ENCODE results near the gene ARRB1.

ARRB1 gene

GRCh38 chr11:75263944-75264349 lies 87.5 kb downstream of the ARRB1 start:
- Histone ChIP-seq H3K4me2 (ENCODE audit: insufficient read depth, low read length, poor library complexity, severe bottlenecking) (no peak overlapping the region), H2BK5ac (ENCODE audit: low read length) (no peak overlapping the region), H2AFZ (ENCODE audit: low read length) (no peak overlapping the region), H2AK5ac (ENCODE audit: low read depth, low read length) (no peak overlapping the region), H2BK120ac (ENCODE audit: low read depth, low read length) (no peak overlapping the region), H3K36me3 (replicated peaks in 1 of 2; ENCODE audit: control insufficient read depth in 2 of 2, insufficient read depth in 2 of 2, low read length in 2 of 2) (peaks cover 0 to 11% of the 10 kb centered on the region in 2 donors), H2BK15ac (ENCODE audit: low read length) (no peak overlapping the region), H3K27ac (replicated peaks; ENCODE audit: low read length) (no peak overlapping the region), H4K91ac (ENCODE audit: low read depth, low read length, poor library complexity) (no peak overlapping the region), H3K4me1 (ENCODE audit: control insufficient read depth in 2 of 2, insufficient read depth in 1 of 2, low read depth in 1 of 2, low read length in 2 of 2) (no peaks in the 10 kb centered on the region), H3K18ac (ENCODE audit: low read length) (no peak overlapping the region), H3K79me1 (ENCODE audit: low read depth, low read length) (no peaks in the 10 kb centered on the region), H3K27me3 (ENCODE audit: control insufficient read depth in 3 of 3, insufficient read depth in 3 of 3, low read depth in 1 of 3, low read length in 3 of 3) (no peaks in the 10 kb centered on the region), H3K23ac (ENCODE audit: low read depth, low read length, poor library complexity) (no peak overlapping the region), H3K14ac (ENCODE audit: low read length) (no peak overlapping the region), H2BK12ac (ENCODE audit: low read length) (no peak overlapping the region), H3K4me3 (ENCODE audit: low read length in 2 of 2) (no peak overlapping the region), H3K9ac (ENCODE audit: low read depth, low read length, poor library complexity) (no peak overlapping the region), H3K4ac (ENCODE audit: low read length) (no peak overlapping the region), H3K9me3 (replicated peaks in 1 of 2; ENCODE audit: control insufficient read depth in 2 of 2, insufficient read depth in 1 of 2, low read depth in 1 of 2, low read length in 2 of 2) (no peaks in the 10 kb centered on the region), H4K8ac (ENCODE audit: low read depth, low read length) (no peak overlapping the region)
- WGBS, 2 donors (ENCODE audit: extremely low coverage in 2 of 2, insufficient read length in 2 of 2, insufficient replicate concordance in 1 of 2) = no CpG with 5 or more reads among the region's 4 CpGs
- DNase-seq (ENCODE audit: low spot score) = no peak

GRCh38 chr11:75262961-75263852 lies 88.3 kb downstream of the ARRB1 start:
- Histone ChIP-seq H2BK15ac (ENCODE audit: low read length) (no peak overlapping the region), H2BK5ac (ENCODE audit: low read length) (no peak overlapping the region), H3K23ac (ENCODE audit: low read depth, low read length, poor library complexity) (peak overlapping the region; percentile 37), H3K27ac (replicated peaks; ENCODE audit: low read length) (no peak overlapping the region), H3K36me3 (replicated peaks in 1 of 2; ENCODE audit: control insufficient read depth in 2 of 2, insufficient read depth in 2 of 2, low read length in 2 of 2) (peaks cover 0 to 11% of the 10 kb centered on the region in 2 donors), H3K4me3 (ENCODE audit: low read length in 2 of 2) (no peak overlapping the region), H3K14ac (ENCODE audit: low read length) (no peak overlapping the region), H3K4me2 (ENCODE audit: insufficient read depth, low read length, poor library complexity, severe bottlenecking) (no peak overlapping the region), H3K4me1 (ENCODE audit: control insufficient read depth in 2 of 2, insufficient read depth in 1 of 2, low read depth in 1 of 2, low read length in 2 of 2) (no peaks in the 10 kb centered on the region), H4K8ac (ENCODE audit: low read depth, low read length) (no peak overlapping the region), H2AK5ac (ENCODE audit: low read depth, low read length) (no peak overlapping the region), H2AFZ (ENCODE audit: low read length) (no peak overlapping the region), H2BK12ac (ENCODE audit: low read length) (no peak overlapping the region), H3K9ac (ENCODE audit: low read depth, low read length, poor library complexity) (no peak overlapping the region), H3K4ac (ENCODE audit: low read length) (no peak overlapping the region), H3K9me3 (replicated peaks in 1 of 2; ENCODE audit: control insufficient read depth in 2 of 2, insufficient read depth in 1 of 2, low read depth in 1 of 2, low read length in 2 of 2) (no peaks in the 10 kb centered on the region), H3K18ac (ENCODE audit: low read length) (peak overlapping the region; percentile 5), H3K79me1 (ENCODE audit: low read depth, low read length) (no peaks in the 10 kb centered on the region), H4K91ac (ENCODE audit: low read depth, low read length, poor library complexity) (no peak overlapping the region), H2BK120ac (ENCODE audit: low read depth, low read length) (no peak overlapping the region), H3K27me3 (ENCODE audit: control insufficient read depth in 3 of 3, insufficient read depth in 3 of 3, low read depth in 1 of 3, low read length in 3 of 3) (no peaks in the 10 kb centered on the region)
- DNase-seq (ENCODE audit: low spot score) = no peak
- WGBS, 2 donors (ENCODE audit: extremely low coverage in 2 of 2, insufficient read length in 2 of 2, insufficient replicate concordance in 1 of 2) = no CpG with 5 or more reads among the region's 17 CpGs

GRCh38 chr11:75262436-75262835 lies 89.0 kb downstream of the ARRB1 start:
- Histone ChIP-seq H2BK12ac (ENCODE audit: low read length) (no peak overlapping the region), H2BK5ac (ENCODE audit: low read length) (no peak overlapping the region), H2AK5ac (ENCODE audit: low read depth, low read length) (no peak overlapping the region), H3K36me3 (replicated peaks in 1 of 2; ENCODE audit: control insufficient read depth in 2 of 2, insufficient read depth in 2 of 2, low read length in 2 of 2) (peaks cover 0 to 8% of the 10 kb centered on the region in 2 donors), H3K4me1 (ENCODE audit: control insufficient read depth in 2 of 2, insufficient read depth in 1 of 2, low read depth in 1 of 2, low read length in 2 of 2) (no peaks in the 10 kb centered on the region), H3K4me2 (ENCODE audit: insufficient read depth, low read length, poor library complexity, severe bottlenecking) (no peak overlapping the region), H4K8ac (ENCODE audit: low read depth, low read length) (no peak overlapping the region), H2AFZ (ENCODE audit: low read length) (no peak overlapping the region), H3K27ac (replicated peaks; ENCODE audit: low read length) (no peak overlapping the region), H3K79me1 (ENCODE audit: low read depth, low read length) (no peaks in the 10 kb centered on the region), H2BK15ac (ENCODE audit: low read length) (no peak overlapping the region), H3K9me3 (replicated peaks in 1 of 2; ENCODE audit: control insufficient read depth in 2 of 2, insufficient read depth in 1 of 2, low read depth in 1 of 2, low read length in 2 of 2) (no peaks in the 10 kb centered on the region), H3K4me3 (ENCODE audit: low read length in 2 of 2) (no peak overlapping the region), H2BK120ac (ENCODE audit: low read depth, low read length) (no peak overlapping the region), H4K91ac (ENCODE audit: low read depth, low read length, poor library complexity) (no peak overlapping the region), H3K23ac (ENCODE audit: low read depth, low read length, poor library complexity) (no peak overlapping the region), H3K27me3 (ENCODE audit: control insufficient read depth in 3 of 3, insufficient read depth in 3 of 3, low read depth in 1 of 3, low read length in 3 of 3) (no peaks in the 10 kb centered on the region), H3K9ac (ENCODE audit: low read depth, low read length, poor library complexity) (no peak overlapping the region), H3K18ac (ENCODE audit: low read length) (peak overlapping the region; percentile 33), H3K14ac (ENCODE audit: low read length) (no peak overlapping the region), H3K4ac (ENCODE audit: low read length) (no peak overlapping the region)
- DNase-seq (ENCODE audit: low spot score) = no peak
- no CpG with 5 or more reads among the region's 4 CpGs for WGBS, 2 donors (ENCODE audit: extremely low coverage in 2 of 2, insufficient read length in 2 of 2, insufficient replicate concordance in 1 of 2)

- H2AFZ ChIP-seq (ENCODE audit: low read length) = no peak overlapping the region
- no peak overlapping the region for H3K14ac ChIP-seq (ENCODE audit: low read length)
- H2AK5ac ChIP-seq (ENCODE audit: low read depth, low read length) = no peak overlapping the region
- no peak overlapping the region for H3K4me3 ChIP-seq (ENCODE audit: low read length in 2 of 2)
- no CpG with 5 or more reads among the region's 6 CpGs for WGBS, 2 donors (ENCODE audit: extremely low coverage in 2 of 2, insufficient read length in 2 of 2, insufficient replicate concordance in 1 of 2)
- no peaks in the 10 kb centered on the region for H3K4me1 ChIP-seq (ENCODE audit: control insufficient read depth in 2 of 2, insufficient read depth in 1 of 2, low read depth in 1 of 2, low read length in 2 of 2)
- H2BK120ac ChIP-seq (ENCODE audit: low read depth, low read length) = no peak overlapping the region
- no peaks in the 10 kb centered on the region for H3K27me3 ChIP-seq (ENCODE audit: control insufficient read depth in 3 of 3, insufficient read depth in 3 of 3, low read depth in 1 of 3, low read length in 3 of 3)
- H2BK15ac ChIP-seq (ENCODE audit: low read length) = no peak overlapping the region
- H3K4ac ChIP-seq (ENCODE audit: low read length) = no peak overlapping the region
- H3K23ac ChIP-seq (ENCODE audit: low read depth, low read length, poor library complexity) = no peak overlapping the region
- no peak for DNase-seq (ENCODE audit: low spot score)
- H3K18ac ChIP-seq (ENCODE audit: low read length) = no peak overlapping the region
- H3K36me3 ChIP-seq (replicated peaks in 1 of 2; ENCODE audit: control insufficient read depth in 2 of 2, insufficient read depth in 2 of 2, low read length in 2 of 2) = peaks cover 0 to 8% of the 10 kb centered on the region in 2 donors
- H3K79me1 ChIP-seq (ENCODE audit: low read depth, low read length) = no peaks in the 10 kb centered on the region
- no peak overlapping the region for H2BK5ac ChIP-seq (ENCODE audit: low read length)
- H3K4me2 ChIP-seq (ENCODE audit: insufficient read depth, low read length, poor library complexity, severe bottlenecking) = no peak overlapping the region
- no peak overlapping the region for H4K91ac ChIP-seq (ENCODE audit: low read depth, low read length, poor library complexity)
- no peaks in the 10 kb centered on the region for H3K9me3 ChIP-seq (replicated peaks in 1 of 2; ENCODE audit: control insufficient read depth in 2 of 2, insufficient read depth in 1 of 2, low read depth in 1 of 2, low read length in 2 of 2)
- H4K8ac ChIP-seq (ENCODE audit: low read depth, low read length) = no peak overlapping the region
- H3K9ac ChIP-seq (ENCODE audit: low read depth, low read length, poor library complexity) = no peak overlapping the region
- H2BK12ac ChIP-seq (ENCODE audit: low read length) = no peak overlapping the region
- no peak overlapping the region for H3K27ac ChIP-seq (replicated peaks; ENCODE audit: low read length)
These were observed 89.5 kb downstream of the ARRB1 start for GRCh38 chr11:75261902-75262361.

Data from neuronal stem cell (in vitro differentiated cells).